Activated B cell treated with CpG ODN at 0.5 μM for 24 hours (primary cell): ENCODE measurements around the gene TMEM107. TPM values are rescaled to one million over a fixed set of nuclear protein-coding genes. Genes with fewer than 3 reads are reported as not detected.

Experiments
- ATAC-seq: fragments of 200-7000 bp; cut with Tn5 transposase; one replicate; pipeline ENCODE4 v1.10.0; 2021; ENCODE audit warnings: low read depth, mild to moderate bottlenecking, moderate library complexity
- CTCF ChIA-PET: fragments of 350-600 bp; sonication (Branson Sonifier 250); formaldehyde crosslinking; loops from one replicate; lab custom pipeline; 2021; ENCODE audit warnings: antibody characterized with exemption; lab: Charles Lee
- POLR2A ChIA-PET: fragments of 350-600 bp; sonication (Branson Sonifier 250); formaldehyde crosslinking; loops from one replicate; lab custom pipeline; 2021; ENCODE audit warnings: antibody characterized with exemption; lab: Charles Lee
- DNase-seq: peaks from one replicate; pipeline ENCODE4 v3.0.0; 2022
- H3K27ac Mint-ChIP-seq: one replicate; pipeline ENCODE4 v1.8.0; 2020; ENCODE audit warnings: mixed read lengths
- H3K27me3 Mint-ChIP-seq: one replicate; pipeline ENCODE4 v1.8.0; 2021; ENCODE audit warnings: mixed read lengths
- H3K36me3 Mint-ChIP-seq: one replicate; pipeline ENCODE4 v1.8.0; 2021; ENCODE audit warnings: low read depth, mixed read lengths
- H3K4me1 Mint-ChIP-seq: one replicate; pipeline ENCODE4 v1.8.0; 2021; ENCODE audit warnings: mixed read lengths
- H3K4me3 Mint-ChIP-seq: one replicate; pipeline ENCODE4 v1.8.0; 2020; ENCODE audit warnings: mild to moderate bottlenecking, mixed read lengths
- H3K9me3 Mint-ChIP-seq: one replicate; pipeline ENCODE4 v1.8.0; 2020; ENCODE audit warnings: mixed read lengths
- CTCF ChIP-seq: fragments of 200-600 bp; IDR thresholded peaks from one replicate; pipeline ENCODE4 v1.8.0; 2022; ENCODE audit warnings: antibody characterized with exemption, mild to moderate bottlenecking
- intact Hi-C: fragments of 100-400 bp; cut with micrococcal nuclease; formaldehyde crosslinking; loops from one replicate; pipeline ENCODE4 v1.15.1; 2024
- total RNA-seq: library from RNA; stranded (reverse); gene quantifications from 2 replicates; pipeline ENCODE4 v1.2.3, GENCODE V29; 2022

TMEM107 gene
- total RNA-seq, 1 donor from 2014 or later: 20.9 TPM

- no peak for TF ChIP-seq CTCF
- ATAC-seq (no peak), DNase-seq (no peak)
- CTCF ChIA-PET: interaction anchor here (1.1 to 3.3 kb wide), 4 partner anchors 10 to 67 kb away, joined by 4 to 20 read pairs (median 9); partner anchors contain the start of gene TMEM107
- Mint-ChIP-seq H3K9me3 (no peaks in the 10 kb centered on the region), H3K4me1 (peaks cover 23% of the 10 kb centered on the region), H3K4me3 (no peak overlapping the region), H3K27ac (no peak overlapping the region), H3K27me3 (no peaks in the 10 kb centered on the region), H3K36me3 (no peaks in the 10 kb centered on the region)
- intact Hi-C loops: loop anchor here (1.0 kb wide), 4 partner anchors 13 to 61 kb away; no protein-coding TSS in a partner anchor
- POLR2A ChIA-PET: interaction anchor here (1.0 to 12.3 kb wide), 15 partner anchors 13 to 500 kb away, joined by 3 to 365 read pairs (median 15); partner anchors contain the start of genes AURKB, CTC1, HES7 and PFAS
Observed at GRCh38 chr17:8186446-8186786, 10.2 kb upstream of the TMEM107 start.

GRCh38 chr17:8185582-8186445 is 9.6 kb upstream of the TMEM107 start:
- Mint-ChIP-seq H3K27me3 (no peaks in the 10 kb centered on the region), H3K4me3 (no peak overlapping the region), H3K9me3 (no peaks in the 10 kb centered on the region), H3K27ac (no peak overlapping the region), H3K36me3 (no peaks in the 10 kb centered on the region), H3K4me1 (peaks cover 21% of the 10 kb centered on the region)
- ChIA-PET POLR2A (interaction anchor here (0.6 to 12.3 kb wide), 19 partner anchors 11 to 570 kb away, joined by 3 to 365 read pairs (median 5); partner anchors contain the start of genes AURKB, CTC1, HES7 and PFAS), CTCF (interaction anchor here (1.1 to 3.3 kb wide), 4 partner anchors 9 to 66 kb away, joined by 4 to 20 read pairs (median 9); partner anchors contain the start of gene TMEM107)
- ATAC-seq (peak; percentile 10), DNase-seq (peak; percentile 96)
- intact Hi-C loops: loop anchor here (1.0 kb wide), 4 partner anchors 13 to 61 kb away; no protein-coding TSS in a partner anchor
- TF ChIP-seq CTCF: no peak

GRCh38 chr17:8176998-8177731 is 985 bp upstream of the TMEM107 start:
- ChIA-PET CTCF (interaction anchor here (2.4 kb wide), 1 partner anchor 9 kb away, joined by 8 read pairs; no protein-coding TSS in a partner anchor), POLR2A (interaction anchor here (0.6 to 9.2 kb wide), 12 partner anchors 9 to 562 kb away, joined by 3 to 365 read pairs (median 5); partner anchors contain the start of genes BORCS6 and CTC1)
- peak overlapping the region; percentile 90 for H3K4me3 Mint-ChIP-seq
- H3K9me3 Mint-ChIP-seq: no peaks in the 10 kb centered on the region
- H3K27me3 Mint-ChIP-seq: no peaks in the 10 kb centered on the region
- ATAC-seq: no peak
- DNase-seq: no peak
- H3K27ac Mint-ChIP-seq: peak overlapping the region; percentile 89
- no peak for TF ChIP-seq CTCF
- peaks cover 48% of the 10 kb centered on the region for H3K4me1 Mint-ChIP-seq
- H3K36me3 Mint-ChIP-seq: peaks cover 4% of the 10 kb centered on the region
- intact Hi-C loops: loop anchor here (1.0 kb wide), 1 partner anchor 123 kb away; no protein-coding TSS in a partner anchor

GRCh38 chr17:8175795-8176196 is 384 bp downstream of the TMEM107 start:
- H3K27me3 Mint-ChIP-seq: no peaks in the 10 kb centered on the region
- peak overlapping the region; percentile 90 for H3K4me3 Mint-ChIP-seq
- peak overlapping the region; percentile 89 for H3K27ac Mint-ChIP-seq
- CTCF ChIA-PET: interaction anchor here (2.4 kb wide), 1 partner anchor 10 kb away, joined by 8 read pairs; no protein-coding TSS in a partner anchor
- H3K9me3 Mint-ChIP-seq: no peaks in the 10 kb centered on the region
- H3K36me3 Mint-ChIP-seq: peaks cover 4% of the 10 kb centered on the region
- DNase-seq (no peak), ATAC-seq (no peak)
- intact Hi-C loops: loop anchor here (1.0 kb wide), 1 partner anchor 125 kb away; no protein-coding TSS in a partner anchor
- POLR2A ChIA-PET: interaction anchor here (0.6 to 9.2 kb wide), 9 partner anchors 11 to 490 kb away, joined by 3 to 365 read pairs (median 5); partner anchors contain the start of gene BORCS6
- peaks cover 44% of the 10 kb centered on the region for H3K4me1 Mint-ChIP-seq
- TF ChIP-seq CTCF: no peak
